K562 (cell line): Measurements from ENCODE around the gene SH3D21. TPM values are rescaled to one million over a fixed set of nuclear protein-coding genes. Genes with fewer than 3 reads are reported as not detected.

Experiments used
- BACH1 ChIP-seq: fragments of 200-800 bp; sonication (Bioruptor generic); IDR thresholded peaks from 2 replicates; pipeline ENCODE4 v1.6.1; 2016; ENCODE audit warnings: missing genetic modification characterization, missing compliant biosample characterization
- BHLHE40 ChIP-seq: IDR thresholded peaks from 2 replicates; pipeline ENCODE4 v1.6.1; 2011; ENCODE audit warnings: low read length, improper control_type of control experiment
- CBX8 ChIP-seq: fragments of 200-600 bp; sonication (generic); IDR thresholded peaks from 2 replicates; pipeline ENCODE4 v1.6.1; 2012; ENCODE audit warnings: borderline replicate concordance, mixed run types, low read depth, mild to moderate bottlenecking, moderate library complexity, mixed read lengths, low read length, control low read depth, inconsistent platforms; ENCODE audit not compliant: poor library complexity, severe bottlenecking; ENCODE audit errors: extremely low read depth
- CHD4 ChIP-seq: fragments of 200-600 bp; sonication (generic); IDR thresholded peaks from 3 replicates; pipeline ENCODE4 v1.6.1; 2012; ENCODE audit warnings: low read depth, mild to moderate bottlenecking, mixed read lengths, low read length, inconsistent platforms; ENCODE audit not compliant: insufficient read depth, insufficient replicate concordance, poor library complexity, severe bottlenecking
- ESRRA ChIP-seq: fragments of 450-650 bp; IDR thresholded peaks from 2 replicates; pipeline ENCODE4 v1.6.1; 2014; ENCODE audit warnings: low read depth, mild to moderate bottlenecking, moderate library complexity, borderline replicate concordance
- GTF2E2 ChIP-seq: fragments of 200-800 bp; sonication (Bioruptor generic); IDR thresholded peaks from 2 replicates; pipeline ENCODE4 v1.6.1; 2016; ENCODE audit warnings: missing genetic modification characterization, missing compliant biosample characterization
- HMG20A ChIP-seq: fragments of 450-650 bp; formaldehyde crosslinking; conservative IDR thresholded peaks from 2 replicates; pipeline ENCODE4 v1.4.0; 2020; ENCODE audit warnings: mild to moderate bottlenecking, mixed read lengths
- HNRNPK ChIP-seq: fragments of 200-400 bp; formaldehyde crosslinking; IDR thresholded peaks from one replicate; pipeline ENCODE4 v1.6.1; 2018; ENCODE audit warnings: mild to moderate bottlenecking, low read depth, low read length; ENCODE audit not compliant: poor library complexity, severe bottlenecking
- KLF13 ChIP-seq: fragments of 450-650 bp; IDR thresholded peaks from 2 replicates; pipeline ENCODE4 v1.6.1; 2016; ENCODE audit warnings: missing genetic modification characterization, low read depth, mild to moderate bottlenecking, missing compliant biosample characterization, moderate library complexity, borderline replicate concordance
- MAFK ChIP-seq: IDR thresholded peaks from 2 replicates; pipeline ENCODE4 v1.6.1; 2011; ENCODE audit warnings: low read length, improper control_type of control experiment
- MITF ChIP-seq: IDR thresholded peaks from 2 replicates; pipeline ENCODE4 v1.6.1; 2014; ENCODE audit warnings: antibody characterized with exemption
- NFRKB ChIP-seq: fragments of 450-650 bp; IDR thresholded peaks from 2 replicates; pipeline ENCODE4 v1.6.1; 2016; ENCODE audit warnings: low read depth
- NR2C1 ChIP-seq, 2 experiments: fragments of 450-650 bp; IDR thresholded peaks; 2 replicates each; pipeline ENCODE4 v1.6.1; 2017; ENCODE audit warnings: mild to moderate bottlenecking in 2 of 2, antibody characterized with exemption in 1 of 2, inconsistent platforms in 1 of 2, missing compliant biosample characterization in 1 of 2, missing genetic modification characterization in 1 of 2
- POLR2AphosphoS5 ChIP-seq: IDR thresholded peaks from 2 replicates; pipeline ENCODE4 v1.6.1; 2011; ENCODE audit warnings: mild to moderate bottlenecking, low read depth, low read length, moderate library complexity; ENCODE audit not compliant: control insufficient read depth, insufficient read depth
- POLR2B ChIP-seq: fragments of 450-650 bp; IDR thresholded peaks from 2 replicates; pipeline ENCODE4 v1.6.1; 2018; ENCODE audit warnings: low read depth; ENCODE audit not compliant: partially characterized antibody
- PTRF ChIP-seq: fragments of 450-650 bp; IDR thresholded peaks from 2 replicates; pipeline ENCODE4 v1.6.1; 2016; ENCODE audit warnings: mild to moderate bottlenecking, missing genetic modification characterization, missing compliant biosample characterization
- RCOR1 ChIP-seq, 2 experiments: IDR thresholded peaks; 2 replicates each; pipeline ENCODE4 v1.6.1; 2012; ENCODE audit warnings: low read depth in 2 of 2, low read length in 2 of 2, borderline replicate concordance in 1 of 2, improper control_type of control experiment in 1 of 2
- SMARCB1 ChIP-seq: IDR thresholded peaks from 2 replicates; pipeline ENCODE4 v1.6.1; 2011; ENCODE audit warnings: improper control_type of control experiment, low read depth; ENCODE audit not compliant: insufficient read length
- SUPT5H ChIP-seq: fragments of 450-650 bp; IDR thresholded peaks from 2 replicates; pipeline ENCODE4 v1.6.1; 2016
- TCF7L2 ChIP-seq: fragments of 150-350 bp; IDR thresholded peaks from 2 replicates; pipeline ENCODE4 v1.6.1; 2016; ENCODE audit warnings: low read depth, mild to moderate bottlenecking, low read length, moderate library complexity
- UBTF ChIP-seq, 2 experiments: IDR thresholded peaks; 2 replicates each; pipeline ENCODE4 v1.6.1; 2012; ENCODE audit warnings: improper control_type of control experiment in 2 of 2, low read depth in 2 of 2, low read length in 2 of 2, borderline replicate concordance in 1 of 2
- ZC3H8 ChIP-seq: fragments of 450-650 bp; IDR thresholded peaks from 2 replicates; pipeline ENCODE4 v1.6.1; 2017
- ZNF197 ChIP-seq: fragments of 200-800 bp; sonication (Bioruptor generic); IDR thresholded peaks from 2 replicates; pipeline ENCODE4 v1.6.1; 2016; ENCODE audit warnings: low read depth, missing genetic modification characterization, missing compliant biosample characterization
- ZNF507 ChIP-seq: conservative IDR thresholded peaks from 2 replicates; pipeline ENCODE4 v1.6.1; 2017; ENCODE audit warnings: missing genetic modification characterization, missing compliant biosample characterization
- ZNF551 ChIP-seq: fragments of 250-450 bp; sonication (Bioruptor Pico); IDR thresholded peaks from 2 replicates; pipeline ENCODE4 v1.5.0; 2021; ENCODE audit warnings: mild to moderate bottlenecking, moderate library complexity
- polyA plus RNA-seq, 8 experiments: library from polyadenylated mRNA; depleted of rRNA in 4 of 8; stranded (reverse) in 5 of 8; unstranded in 3 of 8; fragments of >200 nt; fragmentation: Nextera tagmentation in 2 of 8; fragmentation: Illumina TruSeq in 1 of 8; extraction: Ambion mirVana in 2 of 8; extraction: Trizol in 1 of 8; gene quantifications; 2 replicates each; pipeline versions ENCODE4 v1.2.1 to v1.2.3, GENCODE V29; 2011 to 2014; ENCODE audit warnings: inconsistent platforms in 1 of 8, missing spikeins in 1 of 8
- total RNA-seq, 7 experiments: library from RNA; depleted of rRNA in 6 of 7; stranded (reverse); fragments of >200 nt in 6 of 7; fragmentation: Illumina TruSeq in 2 of 7; extraction: Trizol in 2 of 7; gene quantifications; 2 replicates each; pipeline versions ENCODE4 v1.2.1 to v1.2.3, GENCODE V29; 2011 to 2021; ENCODE audit warnings: low replicate concordance in 1 of 7

The SH3D21 gene
- total and polyA plus RNA-seq, 9 of the 15 experiments (the other 6 are each of a cell fraction or from before 2014, with no cell fraction given) = 0.01 to 4.7 (median 1.8) TPM

DNA sequence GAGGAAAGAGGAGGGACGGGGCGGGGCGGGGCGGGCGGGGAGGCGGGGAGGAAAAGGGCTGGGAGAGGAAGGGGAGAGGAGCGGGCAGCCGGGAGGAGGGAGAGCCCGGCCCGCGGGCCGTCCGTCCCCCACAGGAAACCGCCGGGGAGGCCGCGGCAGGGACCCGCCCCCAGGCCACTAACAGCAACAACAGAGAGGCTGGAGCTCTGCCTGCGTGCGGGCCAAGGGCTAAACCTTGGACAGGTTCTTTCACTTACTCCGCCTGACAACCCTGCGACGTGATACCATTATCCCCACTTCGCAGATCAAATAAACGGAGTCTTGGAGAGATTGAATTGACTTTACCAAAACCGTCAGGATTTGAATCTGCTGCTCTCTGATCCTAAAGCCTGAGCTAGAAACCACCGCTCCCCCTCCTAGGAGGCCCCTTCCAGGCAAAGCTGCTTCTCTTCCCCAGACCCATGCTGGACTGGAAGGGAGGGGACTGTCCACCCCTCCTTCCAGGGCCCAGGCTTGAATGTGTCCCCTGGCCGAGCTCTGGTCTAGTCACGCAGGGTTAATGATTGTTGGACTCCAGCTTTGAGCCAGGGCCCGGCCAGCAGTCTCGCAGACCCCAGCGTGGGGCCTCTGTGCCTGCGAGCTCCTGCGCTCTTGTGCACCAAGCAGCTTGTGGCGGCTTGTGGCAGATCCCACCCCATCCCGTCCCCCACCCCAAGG lies 17.6 kb downstream of the SH3D21 start, which contains the start of gene EVA1B (continued):
- TF ChIP-seq UBTF (IDR thresholded peaks at IDR 0.05; ENCODE audit: borderline replicate concordance in 1 of 2, low read depth in 2 of 2, low read length in 2 of 2) (peak in 1 of 2 experiments; percentile 59; a peak in 2 of 4 replicates), KLF13 (tag) (0 out of 2 replicates have a peak, but pooled peaks have one; percentile 27), ZC3H8 (no peak), ZNF507 (tag) (no peak), BACH1 (tag) (no peak), ZNF551 (CRISPR knock-in tag) (no peak), NFRKB (0 out of 2 replicates have a peak, but pooled peaks have one; percentile 21), ESRRA (peak; percentile 59), MITF (no peak), POLR2B (peak; percentile 22), CHD4 (peak; percentile 98), RCOR1 (IDR thresholded peaks at IDR 0.05; ENCODE audit: borderline replicate concordance in 1 of 2, low read depth in 2 of 2, low read length in 2 of 2) (no peak; a peak in 2 of 4 replicates), POLR2AphosphoS5 (no peak), CBX8 (no peak), GTF2E2 (tag) (no peak), NR2C1 (IDR thresholded peaks at IDR 0.05) (no peak), NR2C1 (tag; IDR thresholded peaks at IDR 0.05) (no peak), SMARCB1 (no peak), ZNF197 (no peak), MAFK (no peak), HNRNPK (no peak), BHLHE40 (no peak), HMG20A (CRISPR knock-in tag) (no peak), TCF7L2 (no peak), SUPT5H (peak; percentile 50; the same call in 1 of the 2 replicates), PTRF (tag) (no peak)
